ENCODE measurements around the gene ATP6AP1. TPM values are rescaled to one million over a fixed set of nuclear protein-coding genes. Genes with fewer than 3 reads are reported as not detected.

ATP6AP1 gene
- total and polyA plus RNA-seq, 10 of the 15 experiments (the other 5 are each of a cell fraction or from before 2014, with no cell fraction given) = 4.5 to 56.4 (median 32.0) TPM

DNA sequence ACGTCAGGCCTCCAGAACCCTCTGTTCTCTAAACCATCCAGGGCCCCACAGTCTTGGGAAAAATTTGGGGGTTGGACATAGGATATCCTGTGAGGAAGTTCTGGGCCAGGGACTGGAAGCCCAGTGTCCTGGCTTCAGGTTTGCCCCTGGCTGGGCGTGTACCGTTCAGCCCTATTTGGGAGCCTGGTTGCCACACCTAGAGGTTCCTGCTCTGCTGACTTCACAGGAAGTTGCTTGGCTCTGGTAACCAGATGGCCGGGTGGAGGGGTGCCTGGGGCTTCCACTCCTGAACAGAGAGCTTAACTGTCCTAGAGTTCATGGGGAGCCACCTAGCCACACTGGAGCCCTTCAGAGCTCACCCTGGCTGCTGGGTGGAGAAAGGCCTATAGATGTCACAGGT is 16.0 kb upstream of the ATP6AP1 start (continued):
- TF ChIP-seq, protein P1, sequence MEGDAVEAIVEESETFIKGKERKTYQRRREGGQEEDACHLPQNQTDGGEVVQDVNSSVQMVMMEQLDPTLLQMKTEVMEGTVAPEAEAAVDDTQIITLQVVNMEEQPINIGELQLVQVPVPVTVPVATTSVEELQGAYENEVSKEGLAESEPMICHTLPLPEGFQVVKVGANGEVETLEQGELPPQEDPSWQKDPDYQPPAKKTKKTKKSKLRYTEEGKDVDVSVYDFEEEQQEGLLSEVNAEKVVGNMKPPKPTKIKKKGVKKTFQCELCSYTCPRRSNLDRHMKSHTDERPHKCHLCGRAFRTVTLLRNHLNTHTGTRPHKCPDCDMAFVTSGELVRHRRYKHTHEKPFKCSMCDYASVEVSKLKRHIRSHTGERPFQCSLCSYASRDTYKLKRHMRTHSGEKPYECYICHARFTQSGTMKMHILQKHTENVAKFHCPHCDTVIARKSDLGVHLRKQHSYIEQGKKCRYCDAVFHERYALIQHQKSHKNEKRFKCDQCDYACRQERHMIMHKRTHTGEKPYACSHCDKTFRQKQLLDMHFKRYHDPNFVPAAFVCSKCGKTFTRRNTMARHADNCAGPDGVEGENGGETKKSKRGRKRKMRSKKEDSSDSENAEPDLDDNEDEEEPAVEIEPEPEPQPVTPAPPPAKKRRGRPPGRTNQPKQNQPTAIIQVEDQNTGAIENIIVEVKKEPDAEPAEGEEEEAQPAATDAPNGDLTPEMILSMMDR (IDR thresholded peaks at IDR 0.05 in 2 of 3, conservative IDR thresholded peaks at IDR 0.05 in 1 of 3; ENCODE audit: control insufficient read depth in 2 of 3, extremely low read depth in 1 of 3, insufficient read depth in 1 of 3, low read depth in 3 of 3, low read length in 3 of 3) = no peak
- no peak for TF ChIP-seq PAX8 (IDR thresholded peaks at IDR 0.05)

DNA sequence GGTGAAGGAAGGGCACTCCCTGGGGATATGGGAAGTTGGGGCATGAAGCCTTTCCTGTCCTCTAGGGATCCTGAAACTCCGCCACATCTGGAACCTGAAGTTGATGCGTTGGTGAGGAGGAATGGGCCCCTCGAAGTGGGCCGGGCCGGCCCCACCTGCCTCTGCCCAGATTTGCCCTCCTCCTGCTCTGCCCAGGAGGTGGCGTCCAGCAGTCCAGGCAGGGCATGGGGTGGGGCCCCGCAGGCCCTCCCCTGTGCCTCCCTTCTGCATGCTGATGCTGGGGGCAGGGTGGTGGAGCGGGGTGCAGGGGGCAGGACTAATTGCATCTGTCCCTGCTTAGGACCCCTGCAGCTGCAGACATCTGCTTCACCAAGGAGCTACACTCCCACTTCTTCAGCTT is 15.3 kb upstream of the ATP6AP1 start:
- DNase-seq (ENCODE audit: low read depth, low spot score) (no peak), FAIRE-seq (no peak), ATAC-seq (no peak)
- H3K27ac ChIP-seq (ENCODE audit: control insufficient read depth, insufficient read depth) = peak overlapping the region; percentile 86; the same call in 1 of the 2 replicates
- ChIA-PET RAD21 (ENCODE audit: unreplicated experiment) (interaction anchor here (1.6 to 2.1 kb wide), 3 partner anchors 14 to 78 kb away, joined by 5 to 9 read pairs (median 5); partner anchors contain the start of gene SLC10A3), POLR2A (interaction anchor here (3.5 to 4.6 kb wide), 2 partner anchors 13 to 15 kb away, joined by 22 to 32 read pairs; partner anchors contain the start of gene ATP6AP1), SMC1A (ENCODE audit: uncharacterized antibody, unreplicated experiment) (no interaction called here), CTCF (interaction anchor here (0.9 kb wide), 2 partner anchors 8 to 40 kb away, joined by 3 to 4 read pairs; no protein-coding TSS in a partner anchor)
- no peak overlapping the region for H3K4me3 ChIP-seq
- H3K36me3 ChIP-seq (ENCODE audit: control insufficient read depth in 2 of 2, insufficient read depth in 2 of 2, low read length in 1 of 2) = no peaks in the 10 kb centered on the region
- peaks cover 7% of the 10 kb centered on the region for H3K79me2 ChIP-seq (ENCODE audit: control insufficient read depth, insufficient read depth, low read length)
- intact Hi-C loops (cut with micrococcal nuclease; ENCODE audit: unreplicated experiment) (no loop called here), in situ Hi-C loops (cut with MboI) (no loop called here)
- BruUV-seq (replicated peaks) = TSS peak; percentile 48
- no peaks in the 10 kb centered on the region; the same call in 2 of the 3 replicates for H3K9me3 ChIP-seq (replicated peaks; ENCODE audit: control insufficient read depth, insufficient read depth, low read length)
- 0 out of 2 replicates have a peak overlapping the region, but pooled peaks have one; percentile 77 for H3K4me2 ChIP-seq (ENCODE audit: control insufficient read depth, insufficient read depth)
- H3K27me3 ChIP-seq (replicated peaks in 1 of 2; ENCODE audit: control insufficient read depth in 2 of 2, insufficient read depth in 2 of 2, low read length in 1 of 2) = no peaks in the 10 kb centered on the region
- H4K20me1 ChIP-seq (ENCODE audit: control insufficient read depth, insufficient read depth) = no peaks in the 10 kb centered on the region
- no peaks in the 10 kb centered on the region for H3K4me1 ChIP-seq (ENCODE audit: control insufficient read depth, insufficient read depth, low read length)
- no peak overlapping the region for H3K9ac ChIP-seq (ENCODE audit: control insufficient read depth, insufficient read depth, low read length)
- 45% methylated on average over 8 of the region's 8 CpGs for WGBS (ENCODE audit: insufficient coverage, insufficient replicate concordance, low lambda C conversion rate, missing lambda C conversion rate)
- TF ChIP-seq FOS (IDR thresholded peaks at IDR 0.05; ENCODE audit: borderline replicate concordance, extremely low read depth, insufficient read length) (no peak), STAT3 (IDR thresholded peaks at IDR 0.05; ENCODE audit: low read depth, low read length) (no peak)
- H2AFZ ChIP-seq (ENCODE audit: control insufficient read depth, low read depth, low read length) = no peak overlapping the region

Data from GM12878 (cell line).